Keratinocyte (primary cell): Measurements from ENCODE around the gene ALDOA. TPM values are rescaled to one million over a fixed set of nuclear protein-coding genes. Genes with fewer than 3 reads are reported as not detected.

Source experiments
- DNase-seq: peaks from one replicate; pipeline ENCODE4 v3.0.0-alpha.2; 2011; ENCODE audit warnings: low read depth, missing footprints, low spot score
- FAIRE-seq: peaks from 2 replicates; lab custom pipeline; 2011; peaks lifted over from hg19 to GRCh38; lab: Jason Lieb, UNC
- H2AFZ ChIP-seq: 2 replicates; pipeline ENCODE4 v1.6.0; 2012; ENCODE audit warnings: low read length, control low read depth, inconsistent platforms; ENCODE audit not compliant: control insufficient read depth
- H3K27ac ChIP-seq: 2 replicates; pipeline ENCODE4 v1.5.1; 2011; ENCODE audit warnings: low read length; ENCODE audit not compliant: control insufficient read depth, insufficient read depth
- H3K27me3 ChIP-seq: 3 replicates; pipeline ENCODE4 v1.6.0; 2011; ENCODE audit warnings: low read length; ENCODE audit not compliant: control insufficient read depth, insufficient read depth; ENCODE audit errors: extremely low read depth
- H3K36me3 ChIP-seq, 2 experiments: 2 replicates in 1 of 2; 3 replicates in 1 of 2; pipeline ENCODE4 v1.5.1; 2011; ENCODE audit warnings: low read length in 2 of 2, mild to moderate bottlenecking in 1 of 2; ENCODE audit not compliant: control insufficient read depth in 2 of 2, insufficient read depth in 2 of 2; ENCODE audit errors: extremely low read depth in 1 of 2
- H3K4me1 ChIP-seq: 3 replicates; pipeline ENCODE4 v1.5.1; 2011; ENCODE audit warnings: low read length; ENCODE audit not compliant: control insufficient read depth, insufficient read depth; ENCODE audit errors: extremely low read depth
- H3K4me2 ChIP-seq: 3 replicates; pipeline ENCODE4 v1.6.0; 2011; ENCODE audit warnings: low read depth, low read length; ENCODE audit not compliant: control insufficient read depth, insufficient read depth; ENCODE audit errors: extremely low read depth
- H3K4me3 ChIP-seq, 3 experiments: fragments of 200-600 bp in 1 of 3; sonication (generic) in 1 of 3; 2 replicates in 2 of 3; 3 replicates in 1 of 3; pipeline ENCODE4 v1.5.1; 2011 to 2016; ENCODE audit warnings: low read length in 3 of 3, mild to moderate bottlenecking in 3 of 3, control low read depth in 2 of 3, inconsistent platforms in 1 of 3, low read depth in 1 of 3, mixed read lengths in 1 of 3, mixed run types in 1 of 3, moderate library complexity in 1 of 3; ENCODE audit not compliant: control insufficient read depth in 2 of 3, insufficient read depth in 2 of 3; ENCODE audit errors: extremely low read depth in 1 of 3
- H3K79me2 ChIP-seq: 2 replicates; pipeline ENCODE4 v1.6.0; 2012; ENCODE audit warnings: low read length; ENCODE audit not compliant: control insufficient read depth, insufficient read depth
- H3K9ac ChIP-seq: 3 replicates; pipeline ENCODE4 v1.6.0; 2011; ENCODE audit warnings: low read length; ENCODE audit not compliant: control insufficient read depth, insufficient read depth; ENCODE audit errors: extremely low read depth
- H3K9me1 ChIP-seq: 3 replicates; pipeline ENCODE4 v1.6.0; 2011; ENCODE audit warnings: low read length; ENCODE audit not compliant: control insufficient read depth, insufficient read depth; ENCODE audit errors: extremely low read depth
- H3K9me3 ChIP-seq: 2 replicates; pipeline ENCODE4 v1.5.1; 2012; ENCODE audit warnings: low read depth, low read length; ENCODE audit not compliant: control insufficient read depth
- H4K20me1 ChIP-seq: 3 replicates; pipeline ENCODE4 v1.6.0; 2011; ENCODE audit warnings: low read length; ENCODE audit not compliant: control insufficient read depth, insufficient read depth; ENCODE audit errors: extremely low read depth
- EZH2 ChIP-seq: IDR thresholded peaks from one replicate; pipeline ENCODE4 v1.6.1; 2012; ENCODE audit warnings: inconsistent platforms, mild to moderate bottlenecking, low read length, moderate library complexity
- dilution Hi-C: fragments of 300-500 bp; cut with MboI; formaldehyde crosslinking; loops from one replicate; pipeline ENCODE4 v1.7.0; 2020; ENCODE audit warnings: low sequenced_read_pairs; ENCODE audit not compliant: extremely low pct_ligation_motif_present
- polyA plus RNA-seq, 5 experiments: library from polyadenylated mRNA; depleted of rRNA in 3 of 5; stranded (reverse) in 3 of 5; stranded (forward) in 1 of 5; unstranded in 1 of 5; fragments of >200 nt; gene quantifications; 1 replicate in 1 of 5; 2 replicates in 3 of 5; 3 replicates in 1 of 5; pipeline versions ENCODE4 v1.2.1 to v1.2.3, GENCODE V29; 2011 to 2012; ENCODE audit warnings: missing spikeins in 2 of 5, low read depth in 1 of 5, low replicate concordance in 1 of 5
- TF ChIP-seq, protein P1 (sequence below), 3 experiments: IDR thresholded peaks in 1 of 3; conservative IDR thresholded peaks in 1 of 3; optimal IDR thresholded peaks in 1 of 3; 2 replicates in 2 of 3; 3 replicates in 1 of 3; pipeline versions ENCODE3 to v1.5.1; 2011; ENCODE audit warnings: low read length in 3 of 3, mild to moderate bottlenecking in 3 of 3, moderate library complexity in 2 of 3, control low read depth in 1 of 3, inconsistent platforms in 1 of 3; ENCODE audit not compliant: insufficient read depth in 2 of 3; ENCODE audit errors: extremely low read depth in 1 of 3

ALDOA gene
- polyA plus RNA-seq, 1 donor (not counting 4 experiments of a cell fraction or from before 2014, with no cell fraction given): 800 TPM

DNA sequence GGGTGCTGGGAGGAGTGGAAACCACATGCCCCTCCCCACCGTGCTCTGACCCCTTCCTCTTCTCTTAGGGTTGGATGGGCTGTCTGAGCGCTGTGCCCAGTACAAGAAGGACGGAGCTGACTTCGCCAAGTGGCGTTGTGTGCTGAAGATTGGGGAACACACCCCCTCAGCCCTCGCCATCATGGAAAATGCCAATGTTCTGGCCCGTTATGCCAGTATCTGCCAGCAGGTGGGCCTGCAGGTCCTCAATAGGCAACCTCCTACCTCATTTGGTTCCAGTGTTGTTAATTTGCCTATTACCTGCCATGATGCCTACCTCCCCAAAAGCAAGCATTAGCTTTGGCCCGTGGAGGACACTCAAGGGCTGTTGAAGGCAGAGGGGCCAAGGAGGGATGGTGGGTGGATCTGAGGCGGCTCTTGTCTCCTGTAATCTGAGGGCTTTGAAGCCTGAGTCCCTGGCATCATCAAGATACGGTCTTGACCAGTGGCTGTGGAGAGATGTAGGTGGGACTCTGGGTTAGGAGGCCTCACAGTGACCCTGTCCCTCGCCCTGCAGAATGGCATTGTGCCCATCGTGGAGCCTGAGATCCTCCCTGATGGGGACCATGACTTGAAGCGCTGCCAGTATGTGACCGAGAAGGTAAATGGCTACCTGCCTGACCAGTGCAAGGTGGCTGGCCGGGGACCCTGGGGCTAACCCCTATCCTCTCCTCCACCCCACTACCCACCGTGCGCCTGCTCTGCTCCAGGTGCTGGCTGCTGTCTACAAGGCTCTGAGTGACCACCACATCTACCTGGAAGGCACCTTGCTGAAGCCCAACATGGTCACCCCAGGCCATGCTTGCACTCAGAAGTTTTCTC lies 3.4 kb downstream of the ALDOA start:
- no peak overlapping the region for H3K4me3 ChIP-seq
- no peak for DNase-seq
- no peak overlapping the region for H3K9ac ChIP-seq
- no peaks in the 10 kb centered on the region for H3K9me3 ChIP-seq
- dilution Hi-C loops: no loop called here
- H2AFZ ChIP-seq: no peak overlapping the region
- no peak for TF ChIP-seq EZH2
- TF ChIP-seq, protein P1, sequence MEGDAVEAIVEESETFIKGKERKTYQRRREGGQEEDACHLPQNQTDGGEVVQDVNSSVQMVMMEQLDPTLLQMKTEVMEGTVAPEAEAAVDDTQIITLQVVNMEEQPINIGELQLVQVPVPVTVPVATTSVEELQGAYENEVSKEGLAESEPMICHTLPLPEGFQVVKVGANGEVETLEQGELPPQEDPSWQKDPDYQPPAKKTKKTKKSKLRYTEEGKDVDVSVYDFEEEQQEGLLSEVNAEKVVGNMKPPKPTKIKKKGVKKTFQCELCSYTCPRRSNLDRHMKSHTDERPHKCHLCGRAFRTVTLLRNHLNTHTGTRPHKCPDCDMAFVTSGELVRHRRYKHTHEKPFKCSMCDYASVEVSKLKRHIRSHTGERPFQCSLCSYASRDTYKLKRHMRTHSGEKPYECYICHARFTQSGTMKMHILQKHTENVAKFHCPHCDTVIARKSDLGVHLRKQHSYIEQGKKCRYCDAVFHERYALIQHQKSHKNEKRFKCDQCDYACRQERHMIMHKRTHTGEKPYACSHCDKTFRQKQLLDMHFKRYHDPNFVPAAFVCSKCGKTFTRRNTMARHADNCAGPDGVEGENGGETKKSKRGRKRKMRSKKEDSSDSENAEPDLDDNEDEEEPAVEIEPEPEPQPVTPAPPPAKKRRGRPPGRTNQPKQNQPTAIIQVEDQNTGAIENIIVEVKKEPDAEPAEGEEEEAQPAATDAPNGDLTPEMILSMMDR (optimal IDR thresholded peaks at IDR 0.05 in 1 of 3, IDR thresholded peaks at IDR 0.05 in 1 of 3, conservative IDR thresholded peaks at IDR 0.05 in 1 of 3; ENCODE audit: extremely low read depth in 1 of 3, insufficient read depth in 2 of 3, low read length in 3 of 3): peak; percentile 67 to 87 (median 69)
- H3K36me3 ChIP-seq: peaks cover 42 to 50% of the 10 kb centered on the region in 2 experiments
- no peak for FAIRE-seq
- peaks cover 30% of the 10 kb centered on the region for H3K4me1 ChIP-seq
- peaks cover 50% of the 10 kb centered on the region for H3K79me2 ChIP-seq
- no peaks in the 10 kb centered on the region for H3K9me1 ChIP-seq
- H4K20me1 ChIP-seq: peaks cover 40% of the 10 kb centered on the region
- no peak overlapping the region for H3K4me2 ChIP-seq
- H3K27ac ChIP-seq: no peak overlapping the region
- H3K27me3 ChIP-seq: no peaks in the 10 kb centered on the region

DNA sequence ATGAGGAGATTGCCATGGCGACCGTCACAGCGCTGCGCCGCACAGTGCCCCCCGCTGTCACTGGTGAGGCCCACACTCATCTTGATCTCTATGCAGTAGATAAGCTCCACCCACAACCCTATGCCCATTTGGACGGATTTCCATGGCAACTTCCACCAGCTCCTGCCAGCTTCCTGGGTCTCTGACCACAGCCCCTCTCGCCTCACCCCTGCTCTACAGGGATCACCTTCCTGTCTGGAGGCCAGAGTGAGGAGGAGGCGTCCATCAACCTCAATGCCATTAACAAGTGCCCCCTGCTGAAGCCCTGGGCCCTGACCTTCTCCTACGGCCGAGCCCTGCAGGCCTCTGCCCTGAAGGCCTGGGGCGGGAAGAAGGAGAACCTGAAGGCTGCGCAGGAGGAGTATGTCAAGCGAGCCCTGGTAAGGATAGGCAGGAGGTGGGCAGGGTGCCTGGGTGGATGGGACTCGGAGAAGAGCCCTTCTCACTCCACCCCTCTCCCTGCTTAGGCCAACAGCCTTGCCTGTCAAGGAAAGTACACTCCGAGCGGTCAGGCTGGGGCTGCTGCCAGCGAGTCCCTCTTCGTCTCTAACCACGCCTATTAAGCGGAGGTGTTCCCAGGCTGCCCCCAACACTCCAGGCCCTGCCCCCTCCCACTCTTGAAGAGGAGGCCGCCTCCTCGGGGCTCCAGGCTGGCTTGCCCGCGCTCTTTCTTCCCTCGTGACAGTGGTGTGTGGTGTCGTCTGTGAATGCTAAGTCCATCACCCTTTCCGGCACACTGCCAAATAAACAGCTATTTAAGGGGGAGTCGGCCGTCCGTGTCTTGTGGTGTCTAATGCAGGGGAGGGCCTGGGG lies 4.3 kb downstream of the ALDOA start:
- Histone ChIP-seq H3K9me3 (no peaks in the 10 kb centered on the region), H3K4me3 (no peak overlapping the region), H3K36me3 (peaks cover 42 to 50% of the 10 kb centered on the region in 2 experiments), H3K79me2 (peaks cover 48% of the 10 kb centered on the region), H3K9me1 (no peaks in the 10 kb centered on the region), H3K4me2 (no peak overlapping the region), H3K9ac (no peak overlapping the region), H3K4me1 (peaks cover 25% of the 10 kb centered on the region), H4K20me1 (peaks cover 40% of the 10 kb centered on the region), H3K27me3 (no peaks in the 10 kb centered on the region), H2AFZ (no peak overlapping the region), H3K27ac (no peak overlapping the region)
- FAIRE-seq (no peak), DNase-seq (no peak)
- dilution Hi-C loops: no loop called here
- no peak for TF ChIP-seq EZH2
- TF ChIP-seq, protein P1 (optimal IDR thresholded peaks at IDR 0.05 in 1 of 3, IDR thresholded peaks at IDR 0.05 in 1 of 3, conservative IDR thresholded peaks at IDR 0.05 in 1 of 3; ENCODE audit: extremely low read depth in 1 of 3, insufficient read depth in 2 of 3, low read length in 3 of 3): no peak
